ENCODE results near the gene COMMD2.

Gene COMMD2

DNA sequence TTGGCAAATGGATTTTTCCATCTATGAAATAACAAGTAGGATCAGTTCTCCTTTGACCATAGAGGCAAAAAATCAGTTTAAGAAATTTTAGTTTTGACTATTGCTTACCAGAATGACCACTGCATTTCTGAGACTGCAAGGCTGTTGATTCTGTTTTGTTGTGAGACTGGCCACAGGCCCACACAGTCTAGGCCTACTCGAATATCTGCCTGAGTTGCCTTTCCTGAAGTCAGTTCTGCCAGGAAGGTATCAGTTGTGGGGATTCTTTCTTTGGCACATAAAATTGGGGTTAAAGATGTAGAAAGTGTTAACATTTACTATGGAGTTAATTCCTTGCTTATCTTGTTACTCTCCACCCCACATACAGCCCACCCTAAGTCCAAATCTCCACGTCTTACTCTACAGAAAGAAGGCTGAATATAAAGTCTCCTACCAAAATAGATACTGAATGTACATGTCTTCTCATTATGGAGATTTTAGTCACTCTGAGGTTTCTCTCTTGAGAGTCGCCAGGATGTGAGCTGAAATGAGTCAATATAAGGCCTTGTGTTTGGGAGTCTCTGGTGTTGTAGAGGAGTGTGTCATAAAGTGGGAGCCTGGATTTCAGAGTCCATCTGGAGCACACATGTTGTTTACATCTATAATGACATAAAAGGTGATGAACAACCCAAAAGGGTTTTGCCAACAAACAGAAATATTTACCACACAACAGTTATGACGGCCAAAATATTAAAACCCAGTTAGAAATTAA lies 49.4 kb downstream of the COMMD2 start:
- peak; percentile 85 to 88 for DNase-seq (ENCODE audit: low read depth in 2 of 2)

DNA sequence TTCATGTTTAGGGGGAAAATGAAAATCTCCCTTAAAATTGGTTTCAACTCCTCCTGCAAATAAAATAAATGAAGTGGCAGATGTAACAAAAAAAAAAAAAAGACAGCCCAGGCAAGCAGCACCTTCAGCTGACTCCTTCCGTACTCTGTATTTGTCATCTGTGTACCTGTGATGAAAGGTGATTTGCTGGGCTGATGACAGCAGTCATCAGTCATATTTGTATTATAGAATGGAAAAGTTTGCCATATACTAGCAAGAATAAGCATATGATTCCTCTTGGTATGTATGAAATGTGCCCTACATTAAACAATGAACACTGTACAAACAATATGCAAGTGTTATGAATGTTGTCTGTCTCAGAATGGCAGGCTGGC lies 50.3 kb downstream of the COMMD2 start:
- no peak for DNase-seq (ENCODE audit: low read depth in 2 of 2)

DNA sequence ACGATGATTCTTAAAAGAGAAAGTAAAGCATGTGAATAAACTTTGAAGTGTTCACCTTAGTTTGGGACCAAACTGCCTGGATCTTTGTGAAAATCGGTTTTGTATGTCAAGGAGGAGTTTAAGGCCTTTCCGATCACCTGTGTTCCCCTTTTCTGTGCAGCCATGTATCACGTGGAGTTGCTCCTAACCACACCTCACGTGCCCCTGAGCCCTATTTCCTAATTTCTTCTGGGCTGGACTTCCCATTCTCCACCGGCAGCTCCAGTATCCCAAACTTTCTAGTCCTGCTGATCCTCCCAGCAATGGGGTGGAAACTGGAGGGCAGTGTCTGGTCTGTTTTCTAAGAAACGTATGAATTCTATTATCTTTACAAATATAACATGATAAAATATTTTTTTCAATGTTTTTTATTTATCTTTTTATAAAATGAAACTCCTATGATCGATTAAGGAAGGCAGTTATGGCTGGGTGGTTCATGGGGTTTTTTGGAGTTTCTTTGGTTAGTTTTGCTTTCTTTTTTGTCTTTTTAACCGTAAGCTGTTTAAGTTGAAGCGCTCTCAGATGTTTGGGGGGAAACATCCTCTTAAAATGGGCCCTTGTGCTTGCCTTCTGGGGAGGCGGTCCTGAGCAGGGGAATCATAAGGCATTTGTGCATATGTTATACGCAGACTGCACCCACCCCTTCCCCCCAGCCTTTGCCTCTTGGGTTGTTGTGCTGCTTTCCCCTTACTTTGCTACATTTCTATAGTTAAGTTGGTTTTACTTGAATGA lies 50.9 kb downstream of the COMMD2 start:
- no peak for DNase-seq (ENCODE audit: low read depth in 2 of 2)

Data from fibroblast of skin of left biceps (primary cell).